ENCODE data around the gene DCAF8.

DNA sequence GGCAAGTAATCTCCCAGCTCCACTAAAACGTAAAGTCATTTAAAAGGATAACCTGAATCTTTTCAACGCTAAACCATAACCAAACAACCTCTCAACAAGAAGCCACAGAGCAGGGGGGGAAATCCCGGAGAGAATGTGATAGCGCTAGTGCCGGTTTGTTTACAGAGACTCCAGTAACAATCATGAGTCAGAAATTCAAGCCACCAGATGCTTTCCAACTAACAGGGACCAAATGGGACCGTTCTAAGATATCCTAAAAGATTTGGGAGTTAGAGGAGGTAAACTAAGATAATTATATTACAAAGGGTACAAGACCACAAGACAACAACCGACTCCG, 825 bp downstream of the DCAF8 start:
- no peak for TF ChIP-seq CTCF (IDR thresholded peaks at IDR 0.05; ENCODE audit: low read depth, low read length)
- no peak for TF ChIP-seq EZH2phosphoT487 (IDR thresholded peaks at IDR 0.05; ENCODE audit: low read depth)
